ENCODE data around the gene TMEM72.

GRCh38 chr10:44863344-44864047 lies 47.6 kb upstream of the TMEM72 start:
- TF ChIP-seq CTCF (IDR thresholded peaks at IDR 0.05) (no peak), POLR2A (IDR thresholded peaks at IDR 0.05) (no peak), POLR2AphosphoS5 (IDR thresholded peaks at IDR 0.05) (no peak)
